ENCODE results near the gene MAGEB17.

The MAGEB17 gene

DNA sequence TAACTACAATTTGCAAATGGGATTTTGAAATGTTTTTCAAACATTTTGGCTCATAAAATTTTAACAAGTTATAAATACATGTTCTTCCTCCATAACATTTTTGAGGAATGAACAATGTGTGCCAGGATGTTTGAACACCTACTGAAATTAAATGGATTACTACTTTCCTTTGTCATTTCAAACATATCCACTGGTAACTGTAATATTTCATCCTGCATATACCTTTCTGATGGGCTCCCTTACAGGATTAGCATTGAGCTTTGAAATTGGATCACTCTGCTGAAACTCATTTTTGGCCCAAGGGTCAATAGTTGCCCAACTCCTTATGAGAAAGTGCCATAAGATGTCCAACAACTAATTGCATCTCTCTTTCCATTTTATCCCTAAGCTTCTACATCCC, 26.3 kb upstream of the MAGEB17 start:
- Histone ChIP-seq H3K9me3 (ENCODE audit: insufficient read depth, low read depth, low read length) (no peaks in the 10 kb centered on the region), H3K79me2 (ENCODE audit: insufficient read depth, low read length) (no peaks in the 10 kb centered on the region)

GRCh38 chrX:16141422-16142245, 25.6 kb upstream of the MAGEB17 start:
- no peak overlapping the region for H3K4me2 ChIP-seq (ENCODE audit: low read depth, low read length, poor library complexity, severe bottlenecking)
- no peaks in the 10 kb centered on the region for H3K36me3 ChIP-seq (ENCODE audit: insufficient read depth, low read length)
- H3K9me3 ChIP-seq (ENCODE audit: insufficient read depth, low read depth, low read length): no peaks in the 10 kb centered on the region
- H2AFZ ChIP-seq (ENCODE audit: low read length): no peak overlapping the region
- H3K79me2 ChIP-seq (ENCODE audit: insufficient read depth, low read length): no peaks in the 10 kb centered on the region
- no peak overlapping the region for H3K4me3 ChIP-seq (ENCODE audit: low read length, poor library complexity, severe bottlenecking)
- no peak overlapping the region for H3K9ac ChIP-seq (ENCODE audit: low read depth, low read length, poor library complexity, severe bottlenecking)
- H3K9me2 ChIP-seq (replicated peaks; ENCODE audit: low read depth, low read length): no peaks in the 10 kb centered on the region
- TF ChIP-seq CTCF (conservative IDR thresholded peaks at IDR 0.05; ENCODE audit: low read length) (no peak), EZH2phosphoT487 (IDR thresholded peaks at IDR 0.05; ENCODE audit: borderline replicate concordance) (no peak)
- no peaks in the 10 kb centered on the region for H3K27me3 ChIP-seq (ENCODE audit: insufficient read depth, low read length, poor library complexity, severe bottlenecking)
- H3F3A ChIP-seq (ENCODE audit: low read depth): no peaks in the 10 kb centered on the region
- no peaks in the 10 kb centered on the region for H4K20me1 ChIP-seq (ENCODE audit: insufficient read depth, low read length, poor library complexity, severe bottlenecking)
- no peaks in the 10 kb centered on the region for H3K4me1 ChIP-seq (ENCODE audit: insufficient read depth, low read length, poor library complexity, severe bottlenecking)

More for the DNA sequence above, 26.3 kb upstream of the MAGEB17 start:
- no peaks in the 10 kb centered on the region for H3K36me3 ChIP-seq (ENCODE audit: insufficient read depth, low read length)
- no peak overlapping the region for H3K4me3 ChIP-seq (ENCODE audit: low read length, poor library complexity, severe bottlenecking)
- TF ChIP-seq CTCF (conservative IDR thresholded peaks at IDR 0.05; ENCODE audit: low read length) (no peak), EZH2phosphoT487 (IDR thresholded peaks at IDR 0.05; ENCODE audit: borderline replicate concordance) (no peak)
- H2AFZ ChIP-seq (ENCODE audit: low read length): no peak overlapping the region
- H4K20me1 ChIP-seq (ENCODE audit: insufficient read depth, low read length, poor library complexity, severe bottlenecking): no peaks in the 10 kb centered on the region
- no peaks in the 10 kb centered on the region for H3K9me2 ChIP-seq (replicated peaks; ENCODE audit: low read depth, low read length)
- no peaks in the 10 kb centered on the region for H3K27me3 ChIP-seq (ENCODE audit: insufficient read depth, low read length, poor library complexity, severe bottlenecking)
- H3K4me1 ChIP-seq (ENCODE audit: insufficient read depth, low read length, poor library complexity, severe bottlenecking): no peaks in the 10 kb centered on the region
- H3K4me2 ChIP-seq (ENCODE audit: low read depth, low read length, poor library complexity, severe bottlenecking): no peak overlapping the region
- no peaks in the 10 kb centered on the region for H3F3A ChIP-seq (ENCODE audit: low read depth)
- H3K9ac ChIP-seq (ENCODE audit: low read depth, low read length, poor library complexity, severe bottlenecking): no peak overlapping the region

DNA sequence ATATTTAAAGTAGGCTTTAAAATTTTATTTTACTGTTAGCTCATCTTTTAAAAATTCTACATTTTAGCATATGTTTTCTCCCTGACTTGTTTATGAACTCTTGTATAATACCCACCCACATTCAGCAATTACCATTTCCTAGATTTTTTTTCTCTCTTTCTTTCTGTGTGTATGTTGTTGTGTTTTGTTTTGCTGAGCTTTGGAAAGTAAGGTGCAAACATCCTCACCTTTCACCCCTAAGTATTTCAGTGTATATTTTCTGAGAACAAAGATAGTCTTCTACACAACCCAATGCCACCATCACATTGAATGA, 25.1 kb upstream of the MAGEB17 start:
- Histone ChIP-seq H3K9ac (ENCODE audit: low read depth, low read length, poor library complexity, severe bottlenecking) (no peak overlapping the region), H4K20me1 (ENCODE audit: insufficient read depth, low read length, poor library complexity, severe bottlenecking) (no peaks in the 10 kb centered on the region), H3K4me1 (ENCODE audit: insufficient read depth, low read length, poor library complexity, severe bottlenecking) (no peaks in the 10 kb centered on the region), H3K27me3 (ENCODE audit: insufficient read depth, low read length, poor library complexity, severe bottlenecking) (no peaks in the 10 kb centered on the region), H3K4me2 (ENCODE audit: low read depth, low read length, poor library complexity, severe bottlenecking) (no peak overlapping the region), H2AFZ (ENCODE audit: low read length) (no peak overlapping the region), H3K79me2 (ENCODE audit: insufficient read depth, low read length) (no peaks in the 10 kb centered on the region), H3K9me2 (replicated peaks; ENCODE audit: low read depth, low read length) (no peaks in the 10 kb centered on the region), H3F3A (ENCODE audit: low read depth) (no peaks in the 10 kb centered on the region), H3K9me3 (ENCODE audit: insufficient read depth, low read depth, low read length) (no peaks in the 10 kb centered on the region), H3K4me3 (ENCODE audit: low read length, poor library complexity, severe bottlenecking) (no peak overlapping the region), H3K36me3 (ENCODE audit: insufficient read depth, low read length) (no peaks in the 10 kb centered on the region)
- TF ChIP-seq CTCF (conservative IDR thresholded peaks at IDR 0.05; ENCODE audit: low read length) (no peak), EZH2phosphoT487 (IDR thresholded peaks at IDR 0.05; ENCODE audit: borderline replicate concordance) (no peak)

Measured in Loucy (cell line).